GM13976 (cell line): ENCODE results near the gene PCSK2.

Experiments used
- DNase-seq: peaks from one replicate; pipeline ENCODE4 v3.0.0; 2012; ENCODE audit warnings: low spot score
- in situ Hi-C: fragments of 300-500 bp; cut with MboI; formaldehyde crosslinking; loops from one replicate; pipeline ENCODE4 v1.12.0; 2022; ENCODE audit warnings: low sequenced_read_pairs, mixed read lengths, inconsistent platforms; ENCODE audit not compliant: unreplicated experiment
- TF ChIP-seq, protein P1 (sequence below): IDR thresholded peaks from 2 replicates; pipeline ENCODE4 v1.5.1; 2012; ENCODE audit warnings: borderline replicate concordance, mild to moderate bottlenecking; ENCODE audit not compliant: insufficient read depth; ENCODE audit errors: extremely low read depth, missing control alignments, control extremely low read depth

Gene PCSK2

DNA sequence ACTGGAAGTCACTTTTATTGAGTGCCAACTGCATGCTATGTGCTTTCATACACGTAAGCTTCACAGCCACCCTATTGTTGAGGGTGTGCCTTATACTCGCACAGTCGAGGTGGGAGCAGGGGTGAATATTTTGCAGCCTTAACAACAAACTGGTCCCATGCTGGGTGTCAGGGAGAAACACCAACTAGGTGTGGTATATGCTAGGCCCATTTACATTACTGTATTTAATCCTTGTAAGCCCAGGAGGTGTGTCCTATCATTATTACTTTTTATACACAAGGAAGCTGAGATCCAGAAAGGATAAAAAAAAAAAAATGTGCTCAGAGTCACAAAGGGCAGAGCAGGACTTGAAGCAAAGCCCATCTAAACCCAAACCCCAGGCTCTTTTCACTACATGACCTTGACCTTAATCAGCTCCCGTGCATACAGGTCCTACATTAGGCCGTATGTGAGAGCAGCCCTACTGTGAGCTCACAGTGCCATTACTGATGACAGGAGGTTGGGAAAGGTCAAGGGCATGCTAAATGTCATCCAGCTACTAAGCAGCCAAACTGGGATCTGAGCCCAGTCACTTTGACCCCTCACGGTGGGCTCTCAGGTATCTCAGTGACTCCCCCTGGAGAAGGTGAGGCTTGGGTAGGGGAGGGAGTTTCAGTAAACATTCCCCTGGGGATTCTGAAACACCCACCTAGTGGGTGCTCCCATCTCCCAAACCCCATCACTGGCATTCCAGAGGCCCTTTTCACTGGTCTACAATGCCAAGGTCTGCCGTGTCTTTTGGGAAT is 242.6 kb downstream of the PCSK2 start:
- in situ Hi-C loops: no loop called here
- DNase-seq: no peak
- TF ChIP-seq, protein P1, sequence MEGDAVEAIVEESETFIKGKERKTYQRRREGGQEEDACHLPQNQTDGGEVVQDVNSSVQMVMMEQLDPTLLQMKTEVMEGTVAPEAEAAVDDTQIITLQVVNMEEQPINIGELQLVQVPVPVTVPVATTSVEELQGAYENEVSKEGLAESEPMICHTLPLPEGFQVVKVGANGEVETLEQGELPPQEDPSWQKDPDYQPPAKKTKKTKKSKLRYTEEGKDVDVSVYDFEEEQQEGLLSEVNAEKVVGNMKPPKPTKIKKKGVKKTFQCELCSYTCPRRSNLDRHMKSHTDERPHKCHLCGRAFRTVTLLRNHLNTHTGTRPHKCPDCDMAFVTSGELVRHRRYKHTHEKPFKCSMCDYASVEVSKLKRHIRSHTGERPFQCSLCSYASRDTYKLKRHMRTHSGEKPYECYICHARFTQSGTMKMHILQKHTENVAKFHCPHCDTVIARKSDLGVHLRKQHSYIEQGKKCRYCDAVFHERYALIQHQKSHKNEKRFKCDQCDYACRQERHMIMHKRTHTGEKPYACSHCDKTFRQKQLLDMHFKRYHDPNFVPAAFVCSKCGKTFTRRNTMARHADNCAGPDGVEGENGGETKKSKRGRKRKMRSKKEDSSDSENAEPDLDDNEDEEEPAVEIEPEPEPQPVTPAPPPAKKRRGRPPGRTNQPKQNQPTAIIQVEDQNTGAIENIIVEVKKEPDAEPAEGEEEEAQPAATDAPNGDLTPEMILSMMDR: no peak

GRCh38 chr20:17470521-17470920 is 243.7 kb downstream of the PCSK2 start:
- in situ Hi-C loops: no loop called here
- TF ChIP-seq, protein P1: no peak
- DNase-seq: no peak

GRCh38 chr20:17470973-17471372 is 244.1 kb downstream of the PCSK2 start:
- in situ Hi-C loops: no loop called here
- TF ChIP-seq, protein P1: no peak
- no peak for DNase-seq

DNA sequence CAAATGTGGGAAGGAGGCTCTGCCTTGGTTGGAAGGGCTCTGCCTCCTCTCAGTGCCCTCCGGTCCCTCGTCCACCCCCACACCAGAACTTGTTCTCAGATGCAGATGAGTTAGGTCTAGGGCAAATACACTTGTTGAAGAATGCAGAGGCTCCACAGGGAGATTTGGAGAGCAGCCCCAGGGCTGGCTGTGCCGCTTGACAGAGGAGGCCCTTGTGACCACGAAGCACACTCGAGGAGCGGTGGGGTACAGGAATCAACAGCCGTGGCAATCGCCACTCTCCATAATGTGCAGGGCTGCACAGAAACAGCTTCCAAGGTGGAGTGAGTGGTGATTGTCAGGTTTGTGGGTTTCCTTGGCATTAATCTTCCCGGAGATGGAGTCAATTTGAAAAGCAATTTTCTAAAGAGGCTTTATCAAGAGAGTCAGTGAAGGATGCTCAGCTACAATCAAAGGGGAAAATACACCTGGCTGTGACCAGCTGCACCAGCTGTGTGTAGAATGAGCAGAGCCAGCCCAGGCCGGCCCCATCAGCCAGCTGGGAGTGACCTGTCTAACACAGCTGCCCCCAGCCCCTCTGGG is 244.9 kb downstream of the PCSK2 start:
- in situ Hi-C loops: no loop called here
- TF ChIP-seq, protein P1: no peak
- no peak for DNase-seq

DNA sequence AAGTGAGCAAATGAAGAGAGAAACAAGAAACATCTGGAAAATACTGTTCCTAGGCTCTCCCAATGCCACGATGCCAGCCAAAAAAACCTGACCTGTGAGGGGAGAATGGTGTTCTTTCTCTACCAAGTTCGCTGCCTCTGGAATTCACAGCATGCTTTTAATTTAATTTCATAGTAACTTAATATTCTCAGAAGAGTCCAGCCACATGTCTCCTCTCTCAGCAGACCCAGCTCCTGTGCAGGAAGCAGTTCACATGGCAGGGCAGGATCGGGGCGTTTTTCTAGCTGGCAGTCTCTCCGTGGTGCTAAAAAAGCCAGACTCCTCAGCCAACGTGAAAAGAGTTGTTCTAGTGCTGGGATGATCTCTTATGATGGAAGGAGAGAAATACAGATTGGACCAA is 246.8 kb downstream of the PCSK2 start:
- TF ChIP-seq, protein P1: no peak
- DNase-seq: no peak
- in situ Hi-C loops: no loop called here

GRCh38 chr20:17479063-17479657 is 252.3 kb downstream of the PCSK2 start:
- in situ Hi-C loops: no loop called here
- DNase-seq: no peak
- TF ChIP-seq, protein P1: no peak
